ENCODE measurements around the gene DENND5A. TPM values are rescaled to one million over a fixed set of nuclear protein-coding genes. Genes with fewer than 3 reads are reported as not detected.

Gene DENND5A
- total and polyA plus RNA-seq, 2 of the 8 experiments (the other 6 are each of a cell fraction or from before 2014, with no cell fraction given) = 65.7 to 139 TPM

DNA sequence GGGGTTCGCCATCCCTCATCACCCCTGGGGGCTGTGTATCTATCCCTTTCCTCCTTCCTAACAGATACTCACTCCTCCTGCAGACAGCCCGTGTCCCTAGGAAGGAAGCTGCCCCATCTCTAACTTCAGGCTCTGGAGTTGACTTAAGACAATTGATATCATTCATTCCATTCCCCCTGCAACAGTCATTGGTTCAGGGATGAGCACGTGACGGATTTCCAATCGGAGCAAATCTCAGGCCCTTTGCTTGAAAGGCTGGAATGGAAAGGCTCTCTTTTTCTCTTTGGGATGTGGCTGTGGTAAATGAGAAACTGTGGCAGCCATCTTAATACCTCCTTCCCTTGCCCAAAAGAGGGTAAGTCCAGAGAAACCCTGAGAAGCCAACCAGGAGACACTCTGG, 168.7 kb downstream of the DENND5A start:
- 81% methylated on average over 5 of the region's 5 CpGs; no CpG with 5 or more reads in 1 of the 2 experiments for WGBS, 2 experiments (ENCODE audit: extremely low coverage in 1 of 2, insufficient coverage in 1 of 2, insufficient read length in 1 of 2, insufficient replicate concordance in 2 of 2, low coverage in 1 of 2, low lambda C conversion rate in 2 of 2, missing lambda C conversion rate in 1 of 2)
- Histone ChIP-seq H2BK15ac (ENCODE audit: low read length) (no peak overlapping the region), H2BK5ac (ENCODE audit: low read depth, low read length) (no peak overlapping the region), H3K79me1 (ENCODE audit: low read depth, low read length) (no peaks in the 10 kb centered on the region), H4K91ac (replicated peaks; ENCODE audit: insufficient read length, low read length) (no peak overlapping the region), H3K9ac (replicated peaks in 1 of 4; ENCODE audit: extremely low read depth in 1 of 4, low read depth in 3 of 4, low read length in 3 of 4) (no peak overlapping the region), H4K8ac (ENCODE audit: extremely low read depth, insufficient read depth, low read length) (no peak overlapping the region), H2BK20ac (ENCODE audit: low read length) (no peak overlapping the region), H4K20me1 (replicated peaks in 1 of 2; ENCODE audit: control insufficient read depth in 1 of 2, insufficient read depth in 2 of 2, low read length in 2 of 2) (no peaks in the 10 kb centered on the region), H3K4me2 (ENCODE audit: insufficient read depth in 1 of 2, low read depth in 2 of 2, low read length in 2 of 2) (no peak overlapping the region), H3K23me2 (ENCODE audit: low read depth, low read length) (no peaks in the 10 kb centered on the region), H4K5ac (ENCODE audit: insufficient read length, low read depth, low read length) (no peak overlapping the region), H3K56ac (replicated peaks; ENCODE audit: insufficient read length, low read depth, low read length) (no peak overlapping the region), H3K4me3 (ENCODE audit: extremely low read depth in 1 of 4, insufficient read depth in 2 of 4, low read depth in 3 of 4, low read length in 4 of 4) (no peak overlapping the region), H3K4ac (replicated peaks; ENCODE audit: insufficient read length, low read depth, low read length) (no peak overlapping the region), H3K36me3 (ENCODE audit: control insufficient read depth in 2 of 4, insufficient read depth in 4 of 4, low read length in 3 of 4) (no peaks in the 10 kb centered on the region), H2BK12ac (ENCODE audit: low read depth, low read length) (no peak overlapping the region), H3K23ac (ENCODE audit: insufficient read length) (no peak overlapping the region), H2AK5ac (ENCODE audit: low read depth, low read length) (no peak overlapping the region), H2AFZ (ENCODE audit: low read length) (no peak overlapping the region), H3K27me3 (replicated peaks in 1 of 4; ENCODE audit: control insufficient read depth in 3 of 4, extremely low read depth in 1 of 4, insufficient read depth in 3 of 4, low read length in 3 of 4) (peaks cover 5 to 17% (median 10%) of the 10 kb centered on the region in 4 experiments), H3K14ac (ENCODE audit: insufficient read length) (no peak overlapping the region), H3K4me1 (replicated peaks in 1 of 4; ENCODE audit: control insufficient read depth in 3 of 4, insufficient read depth in 4 of 4, low read length in 3 of 4) (no peaks in the 10 kb centered on the region; a peak in 2 of 7 replicates), H3K27ac (ENCODE audit: low read depth, low read length) (no peak overlapping the region), H2BK120ac (replicated peaks; ENCODE audit: low read depth, low read length) (no peak overlapping the region), H3K9me3 (ENCODE audit: insufficient read depth in 2 of 2, low read depth in 1 of 2, low read length in 1 of 2) (no peaks in the 10 kb centered on the region), H3K79me2 (ENCODE audit: control insufficient read depth in 1 of 2, insufficient read depth in 2 of 2, low read length in 2 of 2) (no peaks in the 10 kb centered on the region), H3K18ac (ENCODE audit: extremely low read depth, low read length) (no peak overlapping the region)
- no peak for DNase-seq (ENCODE audit: low read depth in 1 of 2, low spot score in 2 of 2)
- ChIA-PET POLR2A (ENCODE audit: partially characterized antibody) (interaction anchor here (1.7 to 1.9 kb wide), 2 partner anchors 14 to 26 kb away, joined by 4 to 5 read pairs; no protein-coding TSS in a partner anchor), CTCF (ENCODE audit: partially characterized antibody) (interaction anchor here (0.9 to 12.2 kb wide), 18 partner anchors 8 to 136 kb away, joined by 3 to 177 read pairs (median 6); no protein-coding TSS in a partner anchor)
- no peak for FAIRE-seq
- TF ChIP-seq SIX5 (IDR thresholded peaks at IDR 0.05; ENCODE audit: low read depth, low read length) (no peak), CTCF (IDR thresholded peaks at IDR 0.05; ENCODE audit: control extremely low read depth in 1 of 3, insufficient read depth in 1 of 3, low read depth in 1 of 3, low read length in 3 of 3) (no peak), EGR1 (IDR thresholded peaks at IDR 0.05; ENCODE audit: borderline replicate concordance, low read depth, low read length) (no peak), CHD1 (IDR thresholded peaks at IDR 0.05; ENCODE audit: low read depth, low read length) (no peak), NANOG (IDR thresholded peaks at IDR 0.05; ENCODE audit: insufficient read depth, low read depth, low read length, poor library complexity, severe bottlenecking) (no peak), HDAC6 (IDR thresholded peaks at IDR 0.05; ENCODE audit: low read depth, low read length) (no peak), E2F6 (IDR thresholded peaks at IDR 0.05) (no peak), RAD21 (IDR thresholded peaks at IDR 0.05 in 1 of 2, conservative IDR thresholded peaks at IDR 0.05 in 1 of 2; ENCODE audit: low read depth in 2 of 2, low read length in 2 of 2) (no peak), CEBPB (IDR thresholded peaks at IDR 0.05; ENCODE audit: low read depth, low read length) (no peak), SIRT6 (IDR thresholded peaks at IDR 0.05; ENCODE audit: low read length) (no peak)

Measured in H1 (cell line).